Effector memory CD8-positive, alpha-beta T cell (primary cell): ENCODE results near the gene ZNF862.

Experiments
- ATAC-seq: fragments of 150-1000 bp; cut with Tn5 transposase; replicated peaks from 2 replicates; pipeline ENCODE4 v1.10.0; 2021; ENCODE audit warnings: mild to moderate bottlenecking, moderate library complexity
- DNase-seq, 3 experiments: peaks; one replicate each; pipeline ENCODE4 v3.0.0; 2021
- H3K27ac Mint-ChIP-seq, 2 donors: one replicate each; pipeline ENCODE4 v1.8.0; 2022; ENCODE audit warnings: mild to moderate bottlenecking in 2 of 2, mixed read lengths in 2 of 2, moderate library complexity in 2 of 2
- H3K27me3 Mint-ChIP-seq, 2 donors: one replicate each; pipeline ENCODE4 v1.8.0; 2022; ENCODE audit warnings: mixed read lengths in 2 of 2
- H3K36me3 Mint-ChIP-seq: one replicate; pipeline ENCODE4 v1.8.0; 2022; ENCODE audit warnings: mild to moderate bottlenecking, moderate library complexity, mixed read lengths; ENCODE audit not compliant: insufficient read depth
- H3K4me1 Mint-ChIP-seq, 2 donors: one replicate each; pipeline ENCODE4 v1.8.0; 2022; ENCODE audit warnings: low read depth in 2 of 2, mixed read lengths in 2 of 2
- H3K4me3 Mint-ChIP-seq, 2 donors: one replicate each; pipeline ENCODE4 v1.8.0; 2022; ENCODE audit warnings: mild to moderate bottlenecking in 2 of 2, mixed read lengths in 2 of 2, moderate library complexity in 2 of 2
- H3K9me3 Mint-ChIP-seq, 2 donors: one replicate each; pipeline ENCODE4 v1.8.0; 2022; ENCODE audit warnings: mixed read lengths in 2 of 2
- total RNA-seq, 9 experiments: gene quantifications; one replicate each; lab custom pipeline; 2026; lab: John Stamatoyannopoulos, UW

ZNF862 gene
- total RNA-seq = 15.1 to 93.6 (median 50.4) reads per million in 9 experiments

- Mint-ChIP-seq H3K27me3 (peaks cover 18 to 21% of the 10 kb centered on the region in 2 donors), H3K36me3 (peaks cover 6% of the 10 kb centered on the region), H3K9me3 (no peaks in the 10 kb centered on the region), H3K4me1 (peaks cover 18 to 33% of the 10 kb centered on the region in 2 donors), H3K4me3 (peak within 1 kb of the TSS; percentile 85 to 86), H3K27ac (peak within 1 kb of the TSS; percentile 80 to 89)
- ATAC-seq (peak; percentile 96), DNase-seq (peak; percentile 92)
Observed at GRCh38 chr7:149838224-149838991, at the start of gene ZNF862. TSS of gene ZNF862 (plus strand) at chr7:149838375. CDS start at chr7:149838612, 237 bp downstream.

- DNase-seq (no peak), ATAC-seq (no peak)
- Mint-ChIP-seq H3K27me3 (peaks cover 28 to 57% of the 10 kb centered on the region in 2 donors), H3K4me1 (no peaks in the 10 kb centered on the region), H3K9me3 (no peaks in the 10 kb centered on the region), H3K36me3 (no peaks in the 10 kb centered on the region), H3K4me3 (no peak overlapping the region), H3K27ac (no peak overlapping the region)
Observed at GRCh38 chr7:149789101-149789500, 49.1 kb upstream of the ZNF862 start.

DNA sequence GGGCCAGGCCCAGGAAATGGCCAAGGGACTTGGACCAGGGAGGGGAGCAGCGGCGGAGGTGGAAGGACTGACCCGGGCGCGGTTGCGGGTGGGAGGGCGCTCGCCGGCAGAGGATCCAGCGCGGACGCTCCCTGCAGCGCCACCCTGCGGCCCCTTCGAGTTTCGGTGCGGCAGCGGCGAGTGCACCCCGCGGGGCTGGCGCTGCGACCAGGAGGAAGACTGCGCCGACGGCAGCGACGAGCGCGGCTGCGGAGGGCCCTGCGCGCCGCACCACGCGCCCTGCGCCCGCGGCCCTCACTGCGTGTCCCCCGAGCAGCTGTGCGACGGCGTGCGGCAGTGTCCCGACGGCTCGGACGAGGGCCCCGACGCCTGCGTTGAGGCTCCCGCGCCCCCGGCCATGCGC lies 48.0 kb upstream of the ZNF862 start:
- Mint-ChIP-seq H3K36me3 (no peaks in the 10 kb centered on the region), H3K27me3 (peaks cover 30 to 60% of the 10 kb centered on the region in 2 donors), H3K4me1 (no peaks in the 10 kb centered on the region), H3K27ac (no peak overlapping the region), H3K4me3 (peak overlapping the region in 1 of 2 donors; percentile 60), H3K9me3 (no peaks in the 10 kb centered on the region)
- peak; percentile 60 for ATAC-seq
- no peak for DNase-seq

GRCh38 chr7:149790754-149791360 lies 47.3 kb upstream of the ZNF862 start:
- no peaks in the 10 kb centered on the region for H3K9me3 Mint-ChIP-seq
- no peak overlapping the region for H3K4me3 Mint-ChIP-seq
- no peaks in the 10 kb centered on the region for H3K36me3 Mint-ChIP-seq
- H3K4me1 Mint-ChIP-seq = no peaks in the 10 kb centered on the region
- H3K27ac Mint-ChIP-seq = no peak overlapping the region
- ATAC-seq (no peak), DNase-seq (no peak)
- H3K27me3 Mint-ChIP-seq = peaks cover 30 to 66% of the 10 kb centered on the region in 2 donors

DNA sequence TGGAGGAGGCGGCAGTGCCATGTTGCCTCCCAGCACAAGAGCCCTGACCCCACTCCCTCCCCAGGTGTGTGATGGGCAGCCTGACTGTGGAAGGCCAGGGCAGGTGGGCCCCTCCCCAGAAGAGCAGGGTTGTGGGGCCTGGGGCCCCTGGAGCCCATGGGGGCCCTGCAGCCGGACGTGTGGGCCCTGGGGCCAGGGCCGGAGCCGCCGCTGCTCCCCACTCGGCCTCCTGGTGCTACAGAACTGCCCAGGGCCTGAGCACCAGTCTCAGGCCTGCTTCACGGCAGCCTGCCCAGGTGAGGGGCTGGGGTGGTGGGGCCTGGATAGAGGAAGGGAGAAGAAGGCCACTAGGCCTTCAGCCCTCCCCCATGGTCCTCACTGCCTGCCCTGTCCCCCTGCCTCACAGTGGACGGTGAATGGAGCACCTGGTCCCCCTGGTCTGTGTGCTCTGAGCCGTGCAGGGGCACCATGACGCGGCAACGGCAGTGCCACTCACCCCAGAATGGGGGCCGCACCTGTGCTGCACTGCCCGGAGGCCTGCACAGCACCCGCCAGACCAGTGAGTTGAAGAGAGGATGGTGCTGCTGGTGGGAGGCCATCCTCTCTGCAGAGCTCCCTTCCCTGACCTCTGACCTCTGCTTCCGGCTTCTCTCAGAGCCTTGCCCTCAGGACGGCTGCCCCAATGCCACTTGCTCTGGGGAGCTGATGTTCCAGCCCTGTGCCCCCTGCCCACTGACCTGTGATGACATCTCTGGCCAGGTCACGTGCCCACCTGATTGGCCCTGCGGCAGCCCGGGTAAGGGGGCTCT lies 46.6 kb upstream of the ZNF862 start:
- Mint-ChIP-seq H3K27ac (no peak overlapping the region), H3K4me3 (no peak overlapping the region), H3K27me3 (peaks cover 30 to 66% of the 10 kb centered on the region in 2 donors), H3K4me1 (no peaks in the 10 kb centered on the region), H3K36me3 (no peaks in the 10 kb centered on the region), H3K9me3 (no peaks in the 10 kb centered on the region)
- ATAC-seq = no peak
- DNase-seq = no peak

GRCh38 chr7:149792220-149792595 lies 46.0 kb upstream of the ZNF862 start:
- no peaks in the 10 kb centered on the region for H3K9me3 Mint-ChIP-seq
- H3K27ac Mint-ChIP-seq = no peak overlapping the region
- H3K36me3 Mint-ChIP-seq = no peaks in the 10 kb centered on the region
- peaks cover 30 to 66% of the 10 kb centered on the region in 2 donors for H3K27me3 Mint-ChIP-seq
- ATAC-seq = no peak
- H3K4me1 Mint-ChIP-seq = no peaks in the 10 kb centered on the region
- DNase-seq = no peak
- no peak overlapping the region for H3K4me3 Mint-ChIP-seq

GRCh38 chr7:149793261-149793660 lies 44.9 kb upstream of the ZNF862 start:
- DNase-seq (no peak), ATAC-seq (no peak)
- Mint-ChIP-seq H3K4me3 (no peak overlapping the region), H3K27ac (no peak overlapping the region), H3K27me3 (peaks cover 30 to 67% of the 10 kb centered on the region in 2 donors), H3K4me1 (no peaks in the 10 kb centered on the region), H3K9me3 (no peaks in the 10 kb centered on the region), H3K36me3 (no peaks in the 10 kb centered on the region)

GRCh38 chr7:149794661-149795060 lies 43.5 kb upstream of the ZNF862 start:
- Mint-ChIP-seq H3K9me3 (no peaks in the 10 kb centered on the region), H3K27me3 (peaks cover 26 to 58% of the 10 kb centered on the region in 2 donors), H3K4me1 (no peaks in the 10 kb centered on the region), H3K27ac (no peak overlapping the region), H3K4me3 (no peak overlapping the region), H3K36me3 (no peaks in the 10 kb centered on the region)
- ATAC-seq (no peak), DNase-seq (no peak)

- H3K9me3 Mint-ChIP-seq = no peaks in the 10 kb centered on the region
- no peak for DNase-seq
- no peak overlapping the region for H3K27ac Mint-ChIP-seq
- no peaks in the 10 kb centered on the region for H3K36me3 Mint-ChIP-seq
- no peak overlapping the region for H3K4me3 Mint-ChIP-seq
- no peaks in the 10 kb centered on the region for H3K4me1 Mint-ChIP-seq
- ATAC-seq = no peak
- H3K27me3 Mint-ChIP-seq = peaks cover 23 to 54% of the 10 kb centered on the region in 2 donors
Observed at GRCh38 chr7:149795126-149795525, 43.0 kb upstream of the ZNF862 start.

- H3K36me3 Mint-ChIP-seq = no peaks in the 10 kb centered on the region
- DNase-seq = no peak
- peaks cover 14 to 41% of the 10 kb centered on the region in 2 donors for H3K27me3 Mint-ChIP-seq
- H3K9me3 Mint-ChIP-seq = no peaks in the 10 kb centered on the region
- no peaks in the 10 kb centered on the region for H3K4me1 Mint-ChIP-seq
- ATAC-seq = no peak
- no peak overlapping the region for H3K4me3 Mint-ChIP-seq
- H3K27ac Mint-ChIP-seq = no peak overlapping the region
Observed at GRCh38 chr7:149796287-149796860, 41.8 kb upstream of the ZNF862 start.

GRCh38 chr7:149797771-149798170 lies 40.4 kb upstream of the ZNF862 start:
- Mint-ChIP-seq H3K4me3 (no peak overlapping the region), H3K4me1 (no peaks in the 10 kb centered on the region), H3K27me3 (peaks cover 8 to 28% of the 10 kb centered on the region in 2 donors), H3K27ac (no peak overlapping the region), H3K36me3 (no peaks in the 10 kb centered on the region), H3K9me3 (no peaks in the 10 kb centered on the region)
- ATAC-seq (no peak), DNase-seq (no peak)

- Mint-ChIP-seq H3K9me3 (no peaks in the 10 kb centered on the region), H3K27me3 (peaks cover 0 to 27% of the 10 kb centered on the region in 2 donors), H3K4me1 (no peaks in the 10 kb centered on the region), H3K4me3 (no peak overlapping the region), H3K36me3 (no peaks in the 10 kb centered on the region), H3K27ac (no peak overlapping the region)
- ATAC-seq (peak; percentile 57), DNase-seq (peak; percentile 45 to 54 (median 52))
Observed at GRCh38 chr7:149799397-149800168, 38.6 kb upstream of the ZNF862 start.

DNA sequence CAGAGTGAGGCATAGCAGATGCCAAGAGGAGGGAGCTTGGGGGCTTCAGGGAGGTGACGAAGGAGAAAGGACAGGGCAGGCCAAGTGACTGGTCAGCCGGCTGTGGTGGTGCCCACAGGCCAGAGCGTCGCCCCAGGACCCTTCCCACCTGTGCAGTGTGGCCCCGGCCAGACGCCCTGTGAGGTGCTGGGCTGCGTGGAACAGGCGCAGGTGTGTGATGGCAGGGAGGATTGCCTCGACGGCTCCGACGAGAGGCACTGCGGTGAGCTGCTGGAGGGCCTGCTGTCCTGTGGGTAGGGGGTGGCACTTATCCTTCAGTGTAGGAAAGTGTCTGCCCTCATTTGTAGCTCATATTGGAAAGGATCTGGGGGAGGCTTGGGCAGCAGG lies 38.0 kb upstream of the ZNF862 start:
- H3K4me1 Mint-ChIP-seq = no peaks in the 10 kb centered on the region
- no peak overlapping the region for H3K4me3 Mint-ChIP-seq
- no peaks in the 10 kb centered on the region for H3K9me3 Mint-ChIP-seq
- no peak overlapping the region for H3K27ac Mint-ChIP-seq
- H3K27me3 Mint-ChIP-seq = peaks cover 0 to 28% of the 10 kb centered on the region in 2 donors
- no peaks in the 10 kb centered on the region for H3K36me3 Mint-ChIP-seq
- DNase-seq (no peak), ATAC-seq (no peak)
